Upper lobe of left lung (tissue), 6 donors: ENCODE results near the gene SECTM1. TPM values are rescaled to one million over a fixed set of nuclear protein-coding genes. Genes with fewer than 3 reads are reported as not detected.

ENCODE experiments used
- ATAC-seq, 2 donors: fragments of 200-7000 bp; cut with Tn5 transposase; one replicate each; pipeline ENCODE4 v1.9.1; 2022; ENCODE audit warnings: mild to moderate bottlenecking in 2 of 2, moderate library complexity in 2 of 2; ENCODE audit not compliant: low FRiP score in 2 of 2
- DNase-seq, 2 donors: peaks; one replicate each; pipeline ENCODE4 v3.0.0-alpha.2; 2019 to 2020
- H3K27ac ChIP-seq, 4 donors: fragments of 200-600 bp; sonication (generic); one replicate each; pipeline ENCODE4 v1.5.1; 2016 to 2019
- H3K27me3 ChIP-seq, 4 donors: fragments of 200-600 bp; sonication (generic); one replicate each; pipeline ENCODE4 v1.5.1; 2017 to 2019
- H3K36me3 ChIP-seq, 4 donors: fragments of 200-600 bp; sonication (generic); one replicate each; pipeline ENCODE4 v1.5.1; 2016 to 2019
- H3K4me1 ChIP-seq, 4 donors: fragments of 200-600 bp; sonication (generic); one replicate each; pipeline ENCODE4 v1.5.1; 2018 to 2019
- H3K4me3 ChIP-seq, 4 donors: fragments of 200-600 bp; sonication (generic); one replicate each; pipeline ENCODE4 v1.5.1; 2017 to 2019; ENCODE audit warnings: mild to moderate bottlenecking in 2 of 4, moderate library complexity in 1 of 4
- H3K9me3 ChIP-seq, 4 donors: fragments of 200-600 bp; sonication (generic); one replicate each; pipeline ENCODE4 v1.5.1; 2018 to 2019
- CTCF ChIP-seq, 6 experiments: fragments of 450-650 bp in 4 of 6; fragments of 200-600 bp in 2 of 6; sonication (generic) in 2 of 6; IDR thresholded peaks; one replicate each; pipeline ENCODE4 v1.5.1; 2016 to 2019; ENCODE audit warnings: antibody characterized with exemption in 6 of 6
- EP300 ChIP-seq, 4 donors: sonication (generic); formaldehyde crosslinking; IDR thresholded peaks; one replicate each; pipeline ENCODE4 v1.5.1; 2017; ENCODE audit warnings: antibody characterized with exemption in 4 of 4, control low read depth in 2 of 4
- POLR2A ChIP-seq, 4 donors: fragments of 450-650 bp; IDR thresholded peaks; one replicate each; pipeline ENCODE4 v1.5.1; 2016 to 2017; ENCODE audit warnings: antibody characterized with exemption in 4 of 4, mild to moderate bottlenecking in 2 of 4
- POLR2AphosphoS5 ChIP-seq, 2 donors: sonication (generic); formaldehyde crosslinking; IDR thresholded peaks; one replicate each; pipeline ENCODE4 v1.5.1; 2017; ENCODE audit warnings: antibody characterized with exemption in 2 of 2
- WGBS, 2 donors: methylation state at CpG; one replicate each; pipeline ENCODE4 v1.1.5; 2017 to 2018; 5-methylcytosine and 5-hydroxymethylcytosine counted together
- total RNA-seq, 6 donors: library from RNA; depleted of rRNA in 4 of 6; stranded (reverse); fragments of >200 nt in 4 of 6; gene quantifications; one replicate each; pipeline versions ENCODE4 v1.1.0 to v1.2.1, GENCODE V29; 2016 to 2021
- donor health status: DM: no; HTN: no; CAD: no; lungs with moderate emphysema.
- donor health status: DM: no; HTN: yes; CAD: no; lungs with severe emphysema.

Gene SECTM1
- total RNA-seq, 6 donors from 2014 or later, result 17.8 to 50.4 (median 36.2) TPM

- no peaks in the 10 kb centered on the region for H3K36me3 ChIP-seq
- H3K9me3 ChIP-seq, result no peaks in the 10 kb centered on the region
- H3K27me3 ChIP-seq, result no peaks in the 10 kb centered on the region
- TF ChIP-seq POLR2AphosphoS5 (IDR thresholded peaks at IDR 0.05), result no peak
- TF ChIP-seq EP300 (IDR thresholded peaks at IDR 0.05), result no peak
- TF ChIP-seq POLR2A (IDR thresholded peaks at IDR 0.05), result no peak
- TF ChIP-seq CTCF (IDR thresholded peaks at IDR 0.05), result no peak
- no peak within 1 kb of the TSS for H3K4me3 ChIP-seq
- WGBS, 2 donors, result 74 to 75% methylated on average over 21 of the region's 21 CpGs
- H3K27ac ChIP-seq, result no peak within 1 kb of the TSS
- DNase-seq (no peak), ATAC-seq (no peak)
- H3K4me1 ChIP-seq, result peaks cover 0 to 12% (median 1%) of the 10 kb centered on the region in 4 donors
These were observed 25.1 kb upstream of the SECTM1 start, which contains the start of gene TEX19 for GRCh38 chr17:82358465-82359350. TSS of gene TEX19 (plus strand) at chr17:82359247. CDS start at chr17:82362151, 2,904 bp downstream.

GRCh38 chr17:82357394-82357793 lies 23.8 kb upstream of the SECTM1 start:
- Histone ChIP-seq H3K27me3 (no peaks in the 10 kb centered on the region), H3K4me1 (peaks cover 0 to 12% (median 1%) of the 10 kb centered on the region in 4 donors), H3K4me3 (no peak overlapping the region), H3K36me3 (no peaks in the 10 kb centered on the region), H3K9me3 (no peaks in the 10 kb centered on the region), H3K27ac (peak overlapping the region in 1 of 4 donors; percentile 56)
- WGBS, 2 donors, result 64% methylated on average over 2 of the region's 2 CpGs; no CpG with 5 or more reads in 1 of the 2 donors
- DNase-seq, result no peak
- no peak for ATAC-seq
- no peak for TF ChIP-seq EP300 (IDR thresholded peaks at IDR 0.05)
- no peak for TF ChIP-seq CTCF (IDR thresholded peaks at IDR 0.05)
- no peak for TF ChIP-seq POLR2A (IDR thresholded peaks at IDR 0.05)
- no peak for TF ChIP-seq POLR2AphosphoS5 (IDR thresholded peaks at IDR 0.05)

- no peak for DNase-seq
- WGBS, 2 donors, result 70 to 72% methylated on average over 4 to 13 of the region's 20 CpGs
- Histone ChIP-seq H3K36me3 (no peaks in the 10 kb centered on the region), H3K9me3 (no peaks in the 10 kb centered on the region), H3K27me3 (no peaks in the 10 kb centered on the region), H3K27ac (peak overlapping the region; percentile 4 to 74 (median 56)), H3K4me3 (peak overlapping the region in 1 of 4 donors; percentile 31), H3K4me1 (peaks cover 0 to 12% (median 3%) of the 10 kb centered on the region in 4 donors)
- peak; percentile 39 to 83 for ATAC-seq
- TF ChIP-seq POLR2AphosphoS5 (IDR thresholded peaks at IDR 0.05), result no peak
- TF ChIP-seq EP300 (IDR thresholded peaks at IDR 0.05), result no peak
- peak in 2 of 4 donors; percentile 32 to 53 for TF ChIP-seq POLR2A (IDR thresholded peaks at IDR 0.05)
- no peak for TF ChIP-seq CTCF (IDR thresholded peaks at IDR 0.05)
These were observed 23.3 kb upstream of the SECTM1 start for GRCh38 chr17:82356845-82357355.

GRCh38 chr17:82355770-82356427 lies 22.3 kb upstream of the SECTM1 start:
- Histone ChIP-seq H3K4me3 (peak overlapping the region in 1 of 4 donors; percentile 31), H3K27ac (peak overlapping the region; percentile 4 to 74 (median 56)), H3K4me1 (peaks cover 0 to 12% (median 6%) of the 10 kb centered on the region in 4 donors), H3K36me3 (no peaks in the 10 kb centered on the region), H3K9me3 (no peaks in the 10 kb centered on the region), H3K27me3 (no peaks in the 10 kb centered on the region)
- ATAC-seq (peak; percentile 18 to 87), DNase-seq (peak in 1 of 2 donors; percentile 67)
- WGBS, 2 donors, result 70 to 85% methylated on average over 10 to 11 of the region's 11 CpGs
- TF ChIP-seq EP300 (IDR thresholded peaks at IDR 0.05) (no peak), POLR2AphosphoS5 (IDR thresholded peaks at IDR 0.05) (no peak), CTCF (IDR thresholded peaks at IDR 0.05) (no peak), POLR2A (IDR thresholded peaks at IDR 0.05) (no peak)
